Transverse colon (tissue), 4 donors: ENCODE results near the gene AFF1. TPM values are rescaled to one million over a fixed set of nuclear protein-coding genes. Genes with fewer than 3 reads are reported as not detected.

ENCODE experiments used
- DNase-seq: peaks from one replicate; pipeline ENCODE4 v3.0.0-alpha.2; 2019
- H3K27ac ChIP-seq, 4 donors: fragments of 200-600 bp; sonication (generic); 2 replicates each; pipeline ENCODE4 v1.5.1; 2016 to 2018; ENCODE audit warnings: inconsistent platforms in 4 of 4
- H3K27me3 ChIP-seq: fragments of 200-600 bp; sonication (generic); 2 replicates; pipeline ENCODE4 v1.5.1; 2017; ENCODE audit warnings: inconsistent platforms
- H3K36me3 ChIP-seq, 4 donors: fragments of 200-600 bp; sonication (generic); 2 replicates each; pipeline ENCODE4 v1.5.1; 2017 to 2019; ENCODE audit warnings: inconsistent platforms in 4 of 4
- H3K4me1 ChIP-seq, 4 donors: fragments of 200-600 bp; sonication (generic); 2 replicates each; pipeline ENCODE4 v1.5.1; 2017 to 2020; ENCODE audit warnings: inconsistent platforms in 4 of 4
- H3K4me3 ChIP-seq, 4 donors: fragments of 200-600 bp; sonication (generic); 1 replicate in 1 of 4; 2 replicates in 3 of 4; pipeline versions ENCODE4 v1.5.1 to v1.6.1; 2017 to 2019; ENCODE audit warnings: inconsistent platforms in 4 of 4
- H3K9me3 ChIP-seq, 2 donors: fragments of 200-600 bp; sonication (generic); 2 replicates each; pipeline ENCODE4 v1.5.1; 2017 to 2019; ENCODE audit warnings: inconsistent platforms in 2 of 2
- EP300 ChIP-seq: sonication (generic); formaldehyde crosslinking; IDR thresholded peaks from one replicate; pipeline ENCODE4 v1.6.1; 2017; ENCODE audit warnings: antibody characterized with exemption, low read depth
- POLR2A ChIP-seq: fragments of 450-650 bp; IDR thresholded peaks from one replicate; pipeline ENCODE4 v1.6.1; 2016; ENCODE audit warnings: antibody characterized with exemption, mild to moderate bottlenecking, moderate library complexity
- POLR2AphosphoS5 ChIP-seq, 3 donors: sonication (generic); formaldehyde crosslinking; IDR thresholded peaks; one replicate each; pipeline ENCODE4 v1.6.1; 2016; ENCODE audit warnings: antibody characterized with exemption in 3 of 3
- WGBS, 2 donors: methylation state at CpG; one replicate each; pipeline ENCODE4 v1.1.5; 2018; ENCODE audit warnings: low coverage in 1 of 2; 5-methylcytosine and 5-hydroxymethylcytosine counted together
- in situ Hi-C, 4 donors: fragments of 200-750 bp; cut with MboI; loops; one replicate each; pipeline versions ENCODE4 v1.15.0 to v1.15.1; 2017; ENCODE audit warnings: low sequenced_read_pairs in 3 of 4, low pct_ligation_motif_present in 1 of 4, low pct_unique_long_range_greater_than_20kb in 1 of 4
- intact Hi-C: fragments of 100-400 bp; cut with DNase I; formaldehyde crosslinking; loops from one replicate; pipeline ENCODE4 v1.15.1; 2023; ENCODE audit warnings: low total_unique reads
- total RNA-seq, 4 donors: library from RNA; depleted of rRNA; stranded (reverse); fragments of >200 nt; gene quantifications; one replicate each; pipeline ENCODE4 v1.1.0, GENCODE V29; 2016
- TF ChIP-seq, protein P1 (sequence below), 5 experiments: fragments of 200-600 bp in 3 of 5; fragments of 450-650 bp in 2 of 5; sonication (generic) in 3 of 5; IDR thresholded peaks; 1 replicate in 2 of 5; 2 replicates in 3 of 5; pipeline ENCODE4 v1.5.1; 2016 to 2017; ENCODE audit warnings: antibody characterized with exemption in 5 of 5, inconsistent platforms in 3 of 5, mild to moderate bottlenecking in 2 of 5, moderate library complexity in 1 of 5

The AFF1 gene
- total RNA-seq, 4 donors from 2014 or later: 77.1 to 151 (median 97.0) TPM

DNA sequence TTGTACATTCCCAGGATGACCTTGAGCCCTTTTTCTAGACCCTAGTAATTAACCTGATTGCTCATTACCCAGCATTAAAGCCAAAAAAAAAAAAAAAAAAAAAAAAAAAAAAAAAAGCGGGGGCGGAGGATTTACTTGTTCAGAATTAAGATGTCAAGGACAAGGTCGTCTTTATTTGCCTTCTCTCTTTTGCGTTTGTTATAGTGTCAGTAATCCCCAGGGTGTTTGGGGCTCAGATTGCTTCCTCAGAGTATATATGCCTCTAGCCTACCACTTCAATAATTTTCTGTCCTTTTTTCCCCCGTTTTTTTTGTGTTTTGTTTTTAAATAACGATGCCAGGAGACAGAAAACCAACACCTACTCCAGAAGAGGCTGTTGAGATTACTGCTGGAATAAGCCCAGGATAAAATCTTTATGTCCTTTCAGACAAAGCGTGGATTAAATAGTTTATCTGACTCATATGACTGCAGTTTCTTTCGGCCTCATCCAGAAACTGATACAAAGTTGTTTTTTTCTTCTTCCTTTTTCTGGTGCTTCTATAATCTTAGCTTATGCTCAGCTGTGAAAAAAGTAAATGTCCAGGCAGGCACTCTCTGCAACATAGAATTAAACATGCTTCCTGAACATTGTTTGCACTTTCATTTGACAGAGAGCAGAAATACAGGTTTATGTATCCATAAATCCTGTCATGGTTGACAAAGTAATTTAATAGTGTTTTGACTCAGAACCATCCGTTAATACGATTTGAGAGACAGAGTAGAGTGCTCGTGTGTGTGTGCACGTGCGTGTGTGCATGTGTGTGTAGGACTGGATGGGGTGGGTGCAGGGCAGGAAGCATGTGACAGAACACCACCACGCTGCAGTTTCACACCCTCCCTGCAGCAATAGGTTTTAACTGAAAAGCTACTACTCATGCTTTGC, 138.6 kb downstream of the AFF1 start:
- TF ChIP-seq POLR2A: no peak
- peak; percentile 48 to 74 (median 74) for TF ChIP-seq POLR2AphosphoS5 (IDR thresholded peaks at IDR 0.05)
- Histone ChIP-seq H3K36me3 (no peaks in the 10 kb centered on the region), H3K9me3 (no peaks in the 10 kb centered on the region), H3K27me3 (no peaks in the 10 kb centered on the region), H3K4me3 (peak overlapping the region in 2 of 4 donors; percentile 2 to 11), H3K4me1 (peaks cover 39 to 97% (median 59%) of the 10 kb centered on the region in 4 donors), H3K27ac (peak overlapping the region; percentile 66 to 85 (median 80))
- WGBS, 2 donors: 0 to 3% methylated on average over 13 to 14 of the region's 14 CpGs
- in situ Hi-C loops (no loop called here), intact Hi-C loops (no loop called here)
- peak; percentile 60 for DNase-seq

DNA sequence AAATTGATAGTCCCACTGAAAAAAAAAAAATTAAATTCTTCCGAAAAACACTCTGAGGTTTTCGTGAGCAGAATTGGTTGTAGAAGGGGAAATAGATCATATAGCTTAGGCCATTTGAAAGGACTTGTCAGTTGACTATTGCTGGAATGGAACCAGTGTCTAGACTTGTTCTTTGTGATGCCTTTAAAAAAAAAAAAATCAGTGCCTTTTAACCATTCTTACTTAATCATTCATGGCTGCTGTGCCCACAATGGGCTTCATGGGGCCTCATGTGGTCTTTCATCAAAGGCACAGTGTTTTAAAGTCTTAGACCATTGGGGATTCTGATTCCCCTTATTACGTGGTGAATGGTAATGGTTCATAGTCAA, 139.3 kb downstream of the AFF1 start:
- no peak for DNase-seq
- in situ Hi-C loops: no loop called here
- TF ChIP-seq, protein P1, sequence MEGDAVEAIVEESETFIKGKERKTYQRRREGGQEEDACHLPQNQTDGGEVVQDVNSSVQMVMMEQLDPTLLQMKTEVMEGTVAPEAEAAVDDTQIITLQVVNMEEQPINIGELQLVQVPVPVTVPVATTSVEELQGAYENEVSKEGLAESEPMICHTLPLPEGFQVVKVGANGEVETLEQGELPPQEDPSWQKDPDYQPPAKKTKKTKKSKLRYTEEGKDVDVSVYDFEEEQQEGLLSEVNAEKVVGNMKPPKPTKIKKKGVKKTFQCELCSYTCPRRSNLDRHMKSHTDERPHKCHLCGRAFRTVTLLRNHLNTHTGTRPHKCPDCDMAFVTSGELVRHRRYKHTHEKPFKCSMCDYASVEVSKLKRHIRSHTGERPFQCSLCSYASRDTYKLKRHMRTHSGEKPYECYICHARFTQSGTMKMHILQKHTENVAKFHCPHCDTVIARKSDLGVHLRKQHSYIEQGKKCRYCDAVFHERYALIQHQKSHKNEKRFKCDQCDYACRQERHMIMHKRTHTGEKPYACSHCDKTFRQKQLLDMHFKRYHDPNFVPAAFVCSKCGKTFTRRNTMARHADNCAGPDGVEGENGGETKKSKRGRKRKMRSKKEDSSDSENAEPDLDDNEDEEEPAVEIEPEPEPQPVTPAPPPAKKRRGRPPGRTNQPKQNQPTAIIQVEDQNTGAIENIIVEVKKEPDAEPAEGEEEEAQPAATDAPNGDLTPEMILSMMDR (IDR thresholded peaks at IDR 0.05): no peak
- TF ChIP-seq EP300 (no peak), POLR2A (no peak), POLR2AphosphoS5 (IDR thresholded peaks at IDR 0.05) (no peak)
- Histone ChIP-seq H3K27ac (peak overlapping the region; percentile 66 to 85 (median 80)), H3K9me3 (no peaks in the 10 kb centered on the region), H3K4me1 (peaks cover 39 to 97% (median 62%) of the 10 kb centered on the region in 4 donors), H3K4me3 (peak overlapping the region in 2 of 4 donors; percentile 2 to 11), H3K36me3 (no peaks in the 10 kb centered on the region), H3K27me3 (no peaks in the 10 kb centered on the region)
- intact Hi-C loops: no loop called here
- WGBS, 2 donors: 18 to 22% methylated on average over 2 to 3 of the region's 3 CpGs

DNA sequence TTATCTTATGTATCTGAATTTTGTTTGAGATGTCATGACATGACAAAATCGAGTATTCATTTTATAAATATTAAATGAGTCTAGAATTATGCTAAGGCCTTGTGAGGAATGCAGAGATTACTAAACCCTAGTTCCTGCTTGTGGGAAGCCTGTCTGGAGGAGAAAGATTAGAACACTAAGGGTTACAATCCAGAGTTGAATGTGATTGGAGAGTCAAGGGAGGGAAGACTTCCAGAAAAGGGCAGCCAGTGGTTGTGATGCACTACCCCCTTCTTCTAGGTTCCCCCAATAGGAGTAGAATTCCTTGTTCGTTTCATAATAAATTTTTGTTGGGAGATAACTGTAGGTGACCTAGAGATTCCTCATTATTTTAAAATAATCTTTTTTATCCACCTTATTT, 141.1 kb downstream of the AFF1 start:
- WGBS, 2 donors: 63 to 64% methylated on average over 2 of the region's 2 CpGs
- no peaks in the 10 kb centered on the region for H3K27me3 ChIP-seq
- DNase-seq: no peak
- H3K9me3 ChIP-seq: no peaks in the 10 kb centered on the region
- peaks cover 54 to 97% (median 72%) of the 10 kb centered on the region in 4 donors for H3K4me1 ChIP-seq
- TF ChIP-seq, protein P1 (IDR thresholded peaks at IDR 0.05): no peak
- TF ChIP-seq POLR2AphosphoS5 (IDR thresholded peaks at IDR 0.05) (no peak), POLR2A (no peak), EP300 (no peak)
- no peak overlapping the region for H3K4me3 ChIP-seq
- peak overlapping the region; percentile 67 to 83 (median 81) for H3K27ac ChIP-seq
- no peaks in the 10 kb centered on the region for H3K36me3 ChIP-seq
- intact Hi-C loops: no loop called here
- in situ Hi-C loops: no loop called here

DNA sequence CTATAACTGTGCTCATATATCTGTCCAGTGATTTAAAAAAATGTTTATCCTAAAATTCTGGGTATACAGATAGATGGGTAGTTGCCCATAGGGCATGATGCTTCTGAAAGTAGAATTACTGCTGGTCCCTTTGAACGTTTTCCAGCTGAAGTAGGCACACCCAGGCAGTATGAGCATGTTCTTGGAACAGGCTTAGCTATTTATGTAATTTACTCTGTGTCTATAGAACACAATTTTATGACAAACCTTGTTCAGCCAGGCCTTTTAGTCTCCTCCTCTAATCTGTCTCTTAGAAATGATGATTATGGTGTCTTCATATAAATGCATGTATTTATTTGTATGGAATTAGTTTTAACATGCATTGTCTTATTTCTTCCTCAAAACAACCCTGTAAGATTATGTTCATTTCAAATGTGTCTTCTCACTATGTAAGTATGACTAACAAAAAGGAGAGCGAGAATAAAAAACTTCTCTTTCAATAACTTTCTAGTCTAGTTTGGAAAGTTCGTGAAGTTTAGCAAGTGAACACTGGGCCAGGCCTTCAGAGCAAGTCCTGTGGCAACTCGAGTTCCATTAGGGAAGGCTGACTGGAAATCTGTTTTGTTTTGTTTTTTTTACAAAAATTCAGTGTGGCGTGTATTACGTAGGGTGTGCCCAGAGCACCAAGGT, 142.0 kb downstream of the AFF1 start:
- Histone ChIP-seq H3K27ac (peak overlapping the region; percentile 67 to 83 (median 81)), H3K4me1 (peaks cover 49 to 92% (median 62%) of the 10 kb centered on the region in 4 donors), H3K36me3 (no peaks in the 10 kb centered on the region), H3K4me3 (no peak overlapping the region), H3K27me3 (no peaks in the 10 kb centered on the region), H3K9me3 (no peaks in the 10 kb centered on the region)
- WGBS, 2 donors: 69 to 80% methylated on average over 6 of the region's 6 CpGs
- DNase-seq: no peak
- TF ChIP-seq, protein P1 (IDR thresholded peaks at IDR 0.05): no peak
- TF ChIP-seq POLR2A (no peak), POLR2AphosphoS5 (IDR thresholded peaks at IDR 0.05) (peak in 1 of 3 donors; percentile 24), EP300 (no peak)
- in situ Hi-C loops (no loop called here), intact Hi-C loops (no loop called here)
